Naive thymus-derived CD4-positive, alpha-beta T cell (primary cell): ENCODE measurements around the gene KRTAP5-3. TPM values are rescaled to one million over a fixed set of nuclear protein-coding genes. Genes with fewer than 3 reads are reported as not detected.
A peak's percentile ranks its signal among the peaks of the same experiment; 100 is the strongest.

Source experiments
- ATAC-seq: fragments of 150-1000 bp; cut with Tn5 transposase; 2 replicates; pipeline ENCODE4 v1.10.0; 2021; ENCODE audit warnings: mild to moderate bottlenecking, moderate library complexity
- CTCF ChIA-PET: fragments of 350-600 bp; sonication (Branson Sonifier 250); formaldehyde crosslinking; loops from one replicate; lab custom pipeline; 2021; ENCODE audit warnings: antibody characterized with exemption; lab: Charles Lee
- POLR2A ChIA-PET: fragments of 350-600 bp; sonication (Branson Sonifier 250); formaldehyde crosslinking; loops from one replicate; lab custom pipeline; 2021; ENCODE audit warnings: antibody characterized with exemption, inconsistent platforms; lab: Charles Lee
- DNase-seq, 9 donors: peaks; one replicate each; pipeline versions ENCODE4 v3.0.0 to v3.0.0-alpha.2; 2020 to 2022; ENCODE audit warnings: mixed read lengths in 1 of 9
- H3K27ac ChIP-seq: one replicate; pipeline ENCODE4 v1.7.0; 2013; ENCODE audit warnings: mild to moderate bottlenecking, low read depth, low read length, moderate library complexity
- H3K27me3 ChIP-seq, 2 donors: one replicate each; pipeline ENCODE4 v1.7.0; 2013; ENCODE audit warnings: low read length in 2 of 2, mild to moderate bottlenecking in 2 of 2, moderate library complexity in 2 of 2; ENCODE audit not compliant: control insufficient read depth in 2 of 2, insufficient read depth in 2 of 2
- H3K36me3 ChIP-seq, 3 experiments: 1 replicate in 2 of 3; 2 replicates in 1 of 3; pipeline ENCODE4 v1.7.0; 2013; ENCODE audit warnings: low read length in 3 of 3, mild to moderate bottlenecking in 3 of 3, moderate library complexity in 1 of 3; ENCODE audit not compliant: insufficient read depth in 3 of 3, control insufficient read depth in 2 of 3
- H3K4me1 ChIP-seq, 2 donors: one replicate each; pipeline ENCODE4 v1.7.0; 2013; ENCODE audit warnings: low read length in 2 of 2, mild to moderate bottlenecking in 2 of 2, moderate library complexity in 1 of 2; ENCODE audit not compliant: control insufficient read depth in 2 of 2, insufficient read depth in 2 of 2
- H3K4me3 ChIP-seq: 2 replicates; pipeline ENCODE4 v1.7.0; 2013; ENCODE audit warnings: mild to moderate bottlenecking, low read length
- H3K9me3 ChIP-seq, 3 experiments: 1 replicate in 2 of 3; 2 replicates in 1 of 3; pipeline ENCODE4 v1.7.0; 2013; ENCODE audit warnings: low read length in 3 of 3; ENCODE audit not compliant: control insufficient read depth in 2 of 3
- H3K27ac Mint-ChIP-seq, 9 donors: one replicate each; pipeline ENCODE4 v1.8.0; 2020 to 2022; ENCODE audit warnings: mixed read lengths in 9 of 9, mild to moderate bottlenecking in 8 of 9, moderate library complexity in 5 of 9, inconsistent platforms in 2 of 9
- H3K27me3 Mint-ChIP-seq, 5 donors: one replicate each; pipeline ENCODE4 v1.8.0; 2021 to 2022; ENCODE audit warnings: mixed read lengths in 5 of 5, mild to moderate bottlenecking in 1 of 5
- H3K36me3 Mint-ChIP-seq, 5 donors: one replicate each; pipeline ENCODE4 v1.8.0; 2020 to 2022; ENCODE audit warnings: mixed read lengths in 5 of 5, mild to moderate bottlenecking in 3 of 5, inconsistent platforms in 1 of 5
- H3K4me1 Mint-ChIP-seq, 7 donors: one replicate each; pipeline ENCODE4 v1.8.0; 2020 to 2022; ENCODE audit warnings: mixed read lengths in 7 of 7, mild to moderate bottlenecking in 3 of 7, inconsistent platforms in 1 of 7
- H3K4me3 Mint-ChIP-seq, 10 donors: one replicate each; pipeline ENCODE4 v1.8.0; 2020 to 2022; ENCODE audit warnings: mild to moderate bottlenecking in 10 of 10, mixed read lengths in 10 of 10, moderate library complexity in 6 of 10, inconsistent platforms in 2 of 10
- H3K9me3 Mint-ChIP-seq, 11 donors: one replicate each; pipeline ENCODE4 v1.8.0; 2020 to 2022; ENCODE audit warnings: mixed read lengths in 11 of 11, mild to moderate bottlenecking in 4 of 11, inconsistent platforms in 1 of 11, moderate library complexity in 1 of 11
- intact Hi-C, 2 donors: fragments of 100-400 bp; cut with micrococcal nuclease; formaldehyde crosslinking; loops; one replicate each; pipeline ENCODE4 v1.15.1; 2023
- polyA plus RNA-seq, 2 donors: library from polyadenylated mRNA; unstranded; fragments of 300-500 nt; fragmentation: Illumina TruSeq; gene quantifications; one replicate each; pipeline ENCODE4 v1.2.3, GENCODE V29; 2021
- total RNA-seq, 6 experiments: library from RNA in 5 of 6; stranded (reverse) in 5 of 6; gene quantifications; 1 replicate in 5 of 6; 2 replicates in 1 of 6; pipeline ENCODE4 v1.2.3 and lab custom pipeline; 2021 to 2026

The KRTAP5-3 gene
- total and polyA plus RNA-seq, 7 experiments from 2014 or later, result not detected

DNA sequence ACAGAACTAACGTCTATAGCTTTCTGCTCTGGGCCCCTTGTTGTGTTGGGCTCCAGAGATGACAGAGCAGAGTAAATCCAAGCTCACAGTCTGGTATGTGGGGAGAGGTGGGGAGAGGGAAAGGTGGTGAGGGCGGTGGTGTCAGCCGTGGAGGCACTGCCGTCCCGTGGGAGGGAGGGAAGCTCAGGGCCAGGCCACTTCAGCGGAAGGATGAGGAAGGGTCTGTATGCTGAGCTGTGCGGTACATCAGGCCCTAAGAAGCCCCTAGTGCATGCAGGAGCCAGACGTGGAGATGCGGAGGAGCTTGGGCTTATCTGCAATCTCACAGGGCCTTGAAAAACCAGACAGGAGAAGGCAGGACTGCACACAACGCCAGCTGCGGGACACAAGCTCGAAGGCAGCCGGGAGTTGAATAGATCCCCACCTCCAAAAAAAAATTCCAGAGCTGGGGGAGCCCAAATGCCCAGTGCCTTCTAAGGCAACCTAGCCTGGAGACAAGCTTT, 22.9 kb upstream of the KRTAP5-3 start:
- Histone ChIP-seq H3K27ac (no peak overlapping the region), H3K27me3 (no peaks in the 10 kb centered on the region), H3K4me1 (peaks cover 0 to 7% of the 10 kb centered on the region in 2 donors), H3K36me3 (no peaks in the 10 kb centered on the region), H3K9me3 (no peaks in the 10 kb centered on the region), H3K4me3 (no peak overlapping the region)
- DNase-seq, result no peak
- H3K4me3 Mint-ChIP-seq, result no peak overlapping the region
- POLR2A ChIA-PET, result interaction anchor here (0.5 kb wide), 1 partner anchor 15 kb away, joined by 3 read pairs; no protein-coding TSS in a partner anchor
- no peak for ATAC-seq
- no peaks in the 10 kb centered on the region for H3K36me3 Mint-ChIP-seq
- H3K27ac Mint-ChIP-seq, result peak overlapping the region in 1 of 9 donors; percentile 11
- peaks cover 0 to 2% (median 0%) of the 10 kb centered on the region in 11 donors for H3K9me3 Mint-ChIP-seq
- peaks cover 14 to 33% (median 21%) of the 10 kb centered on the region in 5 donors for H3K27me3 Mint-ChIP-seq
- CTCF ChIA-PET, result interaction anchor here (0.9 to 1.5 kb wide), 2 partner anchors 8 to 84 kb away, joined by 4 to 5 read pairs; no protein-coding TSS in a partner anchor
- H3K4me1 Mint-ChIP-seq, result peaks cover 0 to 17% (median 4%) of the 10 kb centered on the region in 7 donors
- intact Hi-C loops, result no loop called here

DNA sequence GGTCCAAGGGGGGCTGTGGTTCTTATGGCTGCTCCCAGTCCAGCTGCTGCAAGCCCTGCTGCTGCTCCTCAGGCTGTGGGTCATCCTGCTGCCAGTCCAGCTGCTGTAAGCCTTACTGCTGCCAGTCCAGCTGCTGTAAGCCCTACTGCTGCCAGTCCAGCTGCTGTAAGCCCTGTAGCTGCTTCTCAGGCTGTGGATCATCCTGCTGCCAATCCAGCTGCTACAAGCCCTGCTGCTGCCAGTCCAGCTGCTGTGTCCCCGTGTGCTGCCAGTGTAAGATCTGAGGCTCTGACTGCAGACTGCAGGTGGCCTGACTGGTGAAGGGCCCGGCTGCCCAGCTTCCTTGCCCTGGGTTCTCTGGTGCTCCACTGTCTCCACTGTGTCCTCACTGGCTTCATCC, 22.0 kb upstream of the KRTAP5-3 start:
- Histone ChIP-seq H3K4me3 (no peak overlapping the region), H3K27me3 (no peaks in the 10 kb centered on the region), H3K9me3 (no peaks in the 10 kb centered on the region), H3K4me1 (peaks cover 0 to 7% of the 10 kb centered on the region in 2 donors), H3K36me3 (no peaks in the 10 kb centered on the region), H3K27ac (no peak overlapping the region)
- Mint-ChIP-seq H3K4me3 (no peak overlapping the region), H3K36me3 (no peaks in the 10 kb centered on the region), H3K9me3 (peaks cover 0 to 2% (median 0%) of the 10 kb centered on the region in 11 donors), H3K4me1 (peaks cover 0 to 17% (median 4%) of the 10 kb centered on the region in 7 donors), H3K27ac (no peak overlapping the region), H3K27me3 (peaks cover 14 to 33% (median 20%) of the 10 kb centered on the region in 5 donors)
- CTCF ChIA-PET, result interaction anchor here (0.9 to 1.5 kb wide), 2 partner anchors 9 to 84 kb away, joined by 4 to 5 read pairs; no protein-coding TSS in a partner anchor
- ATAC-seq (no peak), DNase-seq (no peak)
- POLR2A ChIA-PET, result no interaction called here
- intact Hi-C loops, result no loop called here

DNA sequence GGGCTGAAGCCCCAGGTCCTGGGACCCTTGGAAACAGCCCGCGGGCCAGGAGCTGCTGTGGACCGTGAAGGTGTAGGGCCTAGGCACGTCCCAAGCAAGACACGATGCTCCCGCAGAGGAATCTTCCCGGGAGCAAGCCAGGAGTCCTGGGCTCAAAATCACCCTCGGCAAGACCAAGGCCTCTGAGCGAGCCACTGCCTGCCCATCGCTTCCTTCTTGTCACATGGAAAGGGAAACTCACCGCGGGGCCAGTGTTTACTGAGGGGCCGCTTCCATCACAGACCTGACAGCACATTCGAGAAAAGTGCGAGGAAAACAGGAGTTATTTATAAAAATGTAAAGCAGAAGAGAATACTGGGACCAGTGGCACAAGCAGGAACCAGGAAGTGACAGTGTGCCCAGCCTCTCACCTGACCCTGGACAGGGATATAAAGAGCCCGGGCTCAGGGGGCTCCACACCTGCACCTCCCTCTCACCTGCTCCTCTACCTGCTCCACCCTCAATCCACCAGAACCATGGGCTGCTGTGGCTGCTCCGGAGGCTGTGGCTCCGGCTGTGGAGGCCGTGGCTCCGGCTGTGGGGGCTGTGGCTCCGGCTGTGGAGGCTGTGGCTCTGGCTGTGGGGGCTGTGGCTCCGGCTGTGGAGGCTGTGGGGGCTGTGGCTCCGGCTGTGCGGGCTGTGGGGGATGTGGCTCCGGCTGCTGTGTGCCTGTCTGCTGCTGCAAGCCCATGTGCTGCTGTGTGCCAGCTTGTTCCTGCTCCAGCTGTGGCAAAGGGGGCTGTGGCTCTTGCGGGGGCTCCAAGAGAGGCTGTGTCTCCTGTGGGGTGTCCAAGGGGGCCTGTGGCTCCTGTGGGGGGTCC, 21.3 kb upstream of the KRTAP5-3 start, which contains the start of gene KRTAP5-5:
TSS of gene KRTAP5-5 (plus strand) at position 450 of the 860 bp plus-strand sequence. CDS start at position 516, 66 bp downstream.
- intact Hi-C loops, result loop anchor here (1.0 to 5.0 kb wide), 4 partner anchors 34 to 427 kb away; no protein-coding TSS in a partner anchor
- peaks cover 0 to 7% of the 10 kb centered on the region in 2 donors for H3K4me1 ChIP-seq
- no peak within 1 kb of the TSS for H3K4me3 ChIP-seq
- DNase-seq, result no peak
- ATAC-seq, result no peak
- no peak within 1 kb of the TSS for H3K27ac ChIP-seq
- Mint-ChIP-seq H3K27me3 (peaks cover 14 to 26% (median 16%) of the 10 kb centered on the region in 5 donors), H3K9me3 (peaks cover 0 to 2% (median 0%) of the 10 kb centered on the region in 11 donors), H3K4me1 (peaks cover 0 to 17% (median 4%) of the 10 kb centered on the region in 7 donors), H3K36me3 (no peaks in the 10 kb centered on the region), H3K27ac (no peak within 1 kb of the TSS), H3K4me3 (peak within 1 kb of the TSS in 2 of 10 donors; percentile 4 to 29)
- POLR2A ChIA-PET, result no interaction called here
- no peaks in the 10 kb centered on the region for H3K27me3 ChIP-seq
- CTCF ChIA-PET, result interaction anchor here (0.6 to 1.5 kb wide), 5 partner anchors 10 to 958 kb away, joined by 3 to 5 read pairs (median 4); no protein-coding TSS in a partner anchor
- no peaks in the 10 kb centered on the region for H3K36me3 ChIP-seq
- no peaks in the 10 kb centered on the region for H3K9me3 ChIP-seq

DNA sequence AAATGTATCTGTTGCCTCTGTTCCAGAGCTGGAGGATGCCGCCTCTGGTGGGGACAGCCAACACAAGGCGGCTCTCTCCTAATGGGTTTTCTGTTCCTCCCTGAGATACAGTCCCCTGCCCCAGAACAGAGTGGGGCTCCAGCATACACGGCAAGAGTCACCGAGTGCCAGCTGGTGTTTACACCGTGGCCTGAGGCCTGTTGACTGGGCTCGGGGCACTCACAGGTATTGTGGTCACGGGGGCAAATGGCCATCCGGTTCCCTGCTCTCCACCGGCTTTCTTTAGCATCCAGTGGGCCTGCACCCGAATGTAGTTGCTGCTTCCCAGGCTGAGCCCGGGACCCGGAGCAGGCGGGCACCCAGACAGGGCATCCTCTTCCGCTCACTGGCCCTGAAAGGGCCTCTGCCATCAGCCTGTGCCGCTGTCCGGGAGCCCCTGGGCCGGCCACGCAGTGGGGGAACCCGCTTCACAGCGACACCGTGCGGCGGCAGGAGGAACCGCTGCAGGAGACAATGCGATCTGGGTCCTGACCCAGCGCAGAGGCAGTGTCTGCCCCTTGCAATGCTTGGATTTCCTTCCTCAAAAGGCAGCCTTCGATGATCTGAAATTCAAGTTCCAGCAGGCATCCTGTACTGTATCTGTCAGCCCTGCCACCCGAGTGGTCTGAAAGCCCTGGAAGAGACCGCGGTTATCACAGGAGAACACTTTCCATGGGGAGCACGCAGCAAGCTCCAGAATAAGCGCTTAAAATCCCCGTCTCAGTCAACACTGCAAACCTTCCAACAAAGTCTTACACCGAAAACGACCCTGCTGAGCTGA, 20.5 kb upstream of the KRTAP5-3 start:
- Histone ChIP-seq H3K36me3 (no peaks in the 10 kb centered on the region), H3K27me3 (no peaks in the 10 kb centered on the region), H3K27ac (no peak overlapping the region), H3K4me3 (no peak overlapping the region), H3K4me1 (peaks cover 0 to 7% of the 10 kb centered on the region in 2 donors), H3K9me3 (no peaks in the 10 kb centered on the region)
- Mint-ChIP-seq H3K36me3 (no peaks in the 10 kb centered on the region), H3K27me3 (peaks cover 14 to 19% (median 16%) of the 10 kb centered on the region in 5 donors), H3K4me1 (peaks cover 0 to 17% (median 4%) of the 10 kb centered on the region in 7 donors), H3K4me3 (peak overlapping the region in 2 of 10 donors; percentile 4 to 29), H3K9me3 (peaks cover 0 to 2% (median 0%) of the 10 kb centered on the region in 11 donors), H3K27ac (no peak overlapping the region)
- intact Hi-C loops, result loop anchor here (1.0 to 5.0 kb wide), 4 partner anchors 33 to 426 kb away; no protein-coding TSS in a partner anchor
- ATAC-seq, result peak; percentile 91
- ChIA-PET CTCF (interaction anchor here (0.6 to 1.6 kb wide), 8 partner anchors 11 to 957 kb away, joined by 3 to 4 read pairs (median 4); no protein-coding TSS in a partner anchor), POLR2A (no interaction called here)
- peak; percentile 27 to 66 (median 52) for DNase-seq

DNA sequence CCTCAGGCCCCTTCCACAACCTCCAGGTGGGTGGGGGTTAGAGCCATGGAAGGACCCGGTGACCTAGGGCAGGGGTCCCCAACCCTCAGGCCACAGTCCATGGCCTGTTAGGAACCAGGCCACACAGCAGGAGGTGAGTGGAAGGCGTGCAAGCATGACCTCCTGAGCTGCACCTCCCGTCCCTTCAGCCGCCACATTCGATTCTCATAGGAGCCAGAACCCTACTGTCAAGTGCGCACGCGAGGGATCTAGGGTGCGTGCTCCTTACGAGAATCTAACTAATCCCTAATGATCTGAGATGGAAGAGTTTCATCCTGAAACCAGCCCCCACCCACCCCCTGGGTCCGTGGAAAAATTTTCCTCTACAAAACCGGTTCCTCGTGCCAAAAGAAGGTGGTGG, 17.3 kb upstream of the KRTAP5-3 start:
- Histone ChIP-seq H3K27me3 (no peaks in the 10 kb centered on the region), H3K9me3 (no peaks in the 10 kb centered on the region), H3K27ac (no peak overlapping the region), H3K4me3 (no peak overlapping the region), H3K36me3 (no peaks in the 10 kb centered on the region), H3K4me1 (peaks cover 0 to 7% of the 10 kb centered on the region in 2 donors)
- intact Hi-C loops, result loop anchor here in 1 of 2 donors (5.0 kb wide), 1 partner anchor 423 kb away; no protein-coding TSS in a partner anchor
- peaks cover 2 to 13% (median 6%) of the 10 kb centered on the region in 5 donors for H3K27me3 Mint-ChIP-seq
- H3K4me1 Mint-ChIP-seq, result peaks cover 0 to 5% (median 0%) of the 10 kb centered on the region in 7 donors
- H3K4me3 Mint-ChIP-seq, result no peak overlapping the region
- DNase-seq, result no peak
- no peaks in the 10 kb centered on the region for H3K36me3 Mint-ChIP-seq
- no peak overlapping the region for H3K27ac Mint-ChIP-seq
- no peaks in the 10 kb centered on the region for H3K9me3 Mint-ChIP-seq
- ChIA-PET POLR2A (no interaction called here), CTCF (no interaction called here)
- ATAC-seq, result no peak
